ENCODE data around the gene KCNQ1.
A peak's percentile ranks its signal among the peaks of the same experiment; 100 is the strongest.

KCNQ1 gene

GRCh38 chr11:2892967-2893528 lies 448.2 kb downstream of the KCNQ1 start:
- DNase-seq = peak; percentile 52

- no peak for DNase-seq
Measured at GRCh38 chr11:2893935-2894334, 449.1 kb downstream of the KCNQ1 start.

GRCh38 chr11:2896047-2896446 lies 451.2 kb downstream of the KCNQ1 start:
- DNase-seq = no peak

- no peak for DNase-seq
Measured at GRCh38 chr11:2897048-2897447, 452.2 kb downstream of the KCNQ1 start.

- peak; percentile 58 for DNase-seq
Measured at GRCh38 chr11:2898366-2899079, 453.7 kb downstream of the KCNQ1 start.

Data from stimulated activated CD4-positive, alpha-beta T cell treated with anti-CD3 and anti-CD28 coated beads, Interleukin-1b, Interleukin-23, amount 100 ng/mL, for 48 hours (primary cell).